ENCODE measurements around the gene ADIRF. TPM values are rescaled to one million over a fixed set of nuclear protein-coding genes. Genes with fewer than 3 reads are reported as not detected.
A peak's percentile ranks its signal among the peaks of the same experiment; 100 is the strongest.

The ADIRF gene
- total and polyA plus RNA-seq, 9 of the 15 experiments (the other 6 are each of a cell fraction or from before 2014, with no cell fraction given) = 0.08 TPM; not detected in 8

GRCh38 chr10:86960003-86960862 lies 8.0 kb upstream of the ADIRF start (continued):
- TF ChIP-seq, protein P1, sequence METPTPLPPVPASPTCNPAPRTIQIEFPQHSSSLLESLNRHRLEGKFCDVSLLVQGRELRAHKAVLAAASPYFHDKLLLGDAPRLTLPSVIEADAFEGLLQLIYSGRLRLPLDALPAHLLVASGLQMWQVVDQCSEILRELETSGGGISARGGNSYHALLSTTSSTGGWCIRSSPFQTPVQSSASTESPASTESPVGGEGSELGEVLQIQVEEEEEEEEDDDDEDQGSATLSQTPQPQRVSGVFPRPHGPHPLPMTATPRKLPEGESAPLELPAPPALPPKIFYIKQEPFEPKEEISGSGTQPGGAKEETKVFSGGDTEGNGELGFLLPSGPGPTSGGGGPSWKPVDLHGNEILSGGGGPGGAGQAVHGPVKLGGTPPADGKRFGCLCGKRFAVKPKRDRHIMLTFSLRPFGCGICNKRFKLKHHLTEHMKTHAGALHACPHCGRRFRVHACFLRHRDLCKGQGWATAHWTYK (CRISPR knock-in tag; IDR thresholded peaks at IDR 0.05) = no peak

DNA sequence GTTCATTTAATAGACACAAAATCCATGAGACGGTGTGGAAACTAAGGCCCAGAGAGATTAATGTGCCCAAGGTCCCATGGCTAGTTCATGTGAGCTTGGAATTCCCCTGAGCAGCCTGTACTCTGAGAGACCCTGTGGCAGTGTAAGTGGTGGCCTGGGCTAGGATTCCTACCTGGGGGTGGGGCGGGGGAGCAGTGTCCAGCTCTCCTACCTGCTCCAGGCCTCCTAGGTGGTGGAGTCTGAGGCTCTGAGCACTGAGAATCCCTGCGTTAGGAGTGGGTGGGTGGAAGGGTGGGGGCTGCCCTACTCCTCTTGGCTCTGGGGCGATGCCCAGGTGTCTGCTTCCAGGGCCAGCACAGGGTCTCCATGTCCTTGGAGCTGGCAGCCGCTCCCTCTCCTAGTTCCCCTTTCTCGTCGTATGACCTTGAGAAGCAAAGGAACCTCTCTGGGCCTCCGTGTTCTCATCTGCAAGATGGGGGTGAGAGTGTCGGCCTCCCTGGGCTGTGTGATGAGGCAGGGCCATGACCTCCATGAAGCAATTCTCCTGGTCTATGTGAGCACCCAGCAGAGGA lies 7.3 kb upstream of the ADIRF start:
- Histone ChIP-seq H3K9ac (ENCODE audit: insufficient read depth in 1 of 2, low read depth in 2 of 2, low read length in 2 of 2) (peak overlapping the region; percentile 59 to 78), H3K27me3 (ENCODE audit: control insufficient read depth in 2 of 2, insufficient read depth in 2 of 2, low read length in 2 of 2) (no peaks in the 10 kb centered on the region), H2AFZ (ENCODE audit: low read depth, low read length) (peak overlapping the region; percentile 83), H3K79me2 (ENCODE audit: control insufficient read depth, insufficient read depth, low read length) (peaks cover 17% of the 10 kb centered on the region; the same call in 2 of the 3 replicates), H3K9me3 (replicated peaks; ENCODE audit: control insufficient read depth, insufficient read depth, low read depth, low read length) (no peaks in the 10 kb centered on the region), H4K20me1 (replicated peaks; ENCODE audit: control insufficient read depth, insufficient read depth, low read length) (no peaks in the 10 kb centered on the region), H3K36me3 (ENCODE audit: control insufficient read depth, insufficient read depth, low read length) (peaks cover 4% of the 10 kb centered on the region; the same call in 2 of the 3 replicates), H3K4me2 (ENCODE audit: insufficient read depth, low read length) (peak overlapping the region; percentile 83), H3K4me3 (peak overlapping the region; percentile 49; the same call in 1 of the 2 replicates), H3K4me1 (replicated peaks in 1 of 2; ENCODE audit: control insufficient read depth in 2 of 2, insufficient read depth in 2 of 2, low read length in 2 of 2) (peaks cover 45 to 77% of the 10 kb centered on the region in 2 experiments), H3K27ac (ENCODE audit: extremely low read depth, low read depth, low read length) (peak overlapping the region; percentile 52; the same call in 2 of the 3 replicates), H3K9me1 (ENCODE audit: control insufficient read depth, insufficient read depth, low read length) (no peaks in the 10 kb centered on the region)
- intact Hi-C loops (cut with micrococcal nuclease) (loop anchor here (1.0 kb wide), 2 partner anchors 22 to 273 kb away; no protein-coding TSS in a partner anchor), in situ Hi-C loops (cut with MboI) (no loop called here)
- no TSS peak for BruUV-seq (replicated peaks)
- CTCF ChIA-PET (ENCODE audit: low intra/inter-chr PET ratio) = interaction anchor here (4.5 kb wide), 1 partner anchor 22 kb away, joined by 28 read pairs; no protein-coding TSS in a partner anchor
- no peak for ATAC-seq
- FAIRE-seq = no peak
- POLR2A ChIA-PET = interaction anchor here (0.6 to 1.0 kb wide), 2 partner anchors 16 to 19 kb away, joined by 3 read pairs; no protein-coding TSS in a partner anchor
- TF ChIP-seq ESRRA (IDR thresholded peaks at IDR 0.05; ENCODE audit: borderline replicate concordance, low read depth) (peak; percentile 56; the same call in 1 of the 2 replicates), ELK3 (CRISPR knock-in tag; IDR thresholded peaks at IDR 0.05) (no peak), EP400 (IDR thresholded peaks at IDR 0.05) (no peak), NFIC (IDR thresholded peaks at IDR 0.05) (no peak), ETS1 (conservative IDR thresholded peaks at IDR 0.05; ENCODE audit: control insufficient read depth, low read depth, low read length) (0 out of 2 replicates have a peak, but pooled peaks have one; percentile 11), TAL1 (IDR thresholded peaks at IDR 0.05) (no peak)
- TF ChIP-seq, protein P2, sequence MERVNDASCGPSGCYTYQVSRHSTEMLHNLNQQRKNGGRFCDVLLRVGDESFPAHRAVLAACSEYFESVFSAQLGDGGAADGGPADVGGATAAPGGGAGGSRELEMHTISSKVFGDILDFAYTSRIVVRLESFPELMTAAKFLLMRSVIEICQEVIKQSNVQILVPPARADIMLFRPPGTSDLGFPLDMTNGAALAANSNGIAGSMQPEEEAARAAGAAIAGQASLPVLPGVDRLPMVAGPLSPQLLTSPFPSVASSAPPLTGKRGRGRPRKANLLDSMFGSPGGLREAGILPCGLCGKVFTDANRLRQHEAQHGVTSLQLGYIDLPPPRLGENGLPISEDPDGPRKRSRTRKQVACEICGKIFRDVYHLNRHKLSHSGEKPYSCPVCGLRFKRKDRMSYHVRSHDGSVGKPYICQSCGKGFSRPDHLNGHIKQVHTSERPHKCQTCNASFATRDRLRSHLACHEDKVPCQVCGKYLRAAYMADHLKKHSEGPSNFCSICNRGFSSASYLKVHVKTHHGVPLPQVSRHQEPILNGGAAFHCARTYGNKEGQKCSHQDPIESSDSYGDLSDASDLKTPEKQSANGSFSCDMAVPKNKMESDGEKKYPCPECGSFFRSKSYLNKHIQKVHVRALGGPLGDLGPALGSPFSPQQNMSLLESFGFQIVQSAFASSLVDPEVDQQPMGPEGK (CRISPR knock-in tag; IDR thresholded peaks at IDR 0.05; ENCODE audit: borderline replicate concordance) = no peak
- no peak for DNase-seq (ENCODE audit: extremely low read depth in 1 of 4, low spot score in 3 of 4)
- 57% methylated on average over 4 of the region's 9 CpGs for WGBS (ENCODE audit: insufficient coverage, low coverage, missing lambda C conversion rate)

Measured in K562 (cell line).